GM19025 (cell line): Measurements from ENCODE around the gene SP9.
A peak's percentile ranks its signal among the peaks of the same experiment; 100 is the strongest.

ENCODE experiments used
- ATAC-seq: cut with Tn5 transposase; IDR thresholded peaks from one replicate; pipeline ENCODE4 v1.9.1; 2021; ENCODE audit warnings: mild to moderate bottlenecking, low read depth, moderate library complexity; ENCODE audit not compliant: unreplicated experiment

SP9 gene

DNA sequence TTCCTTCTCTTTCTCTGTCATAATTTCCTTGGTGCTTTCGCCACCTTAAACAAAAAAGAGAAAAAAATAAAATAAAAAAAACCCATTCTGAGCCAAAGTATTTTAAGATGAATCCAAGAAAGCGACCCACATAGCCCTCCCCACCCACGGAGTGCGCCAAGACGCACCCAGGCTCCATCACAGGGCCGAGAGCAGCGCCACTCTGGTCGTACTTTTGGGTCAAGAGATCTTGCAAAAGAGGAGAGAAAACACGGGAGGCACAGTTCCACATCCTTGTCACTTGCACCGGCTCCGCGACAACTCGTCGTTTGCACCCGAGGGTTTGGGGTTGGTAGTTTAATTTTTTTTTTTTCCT, 1.8 kb upstream of the SP9 start:
- no peak for ATAC-seq

DNA sequence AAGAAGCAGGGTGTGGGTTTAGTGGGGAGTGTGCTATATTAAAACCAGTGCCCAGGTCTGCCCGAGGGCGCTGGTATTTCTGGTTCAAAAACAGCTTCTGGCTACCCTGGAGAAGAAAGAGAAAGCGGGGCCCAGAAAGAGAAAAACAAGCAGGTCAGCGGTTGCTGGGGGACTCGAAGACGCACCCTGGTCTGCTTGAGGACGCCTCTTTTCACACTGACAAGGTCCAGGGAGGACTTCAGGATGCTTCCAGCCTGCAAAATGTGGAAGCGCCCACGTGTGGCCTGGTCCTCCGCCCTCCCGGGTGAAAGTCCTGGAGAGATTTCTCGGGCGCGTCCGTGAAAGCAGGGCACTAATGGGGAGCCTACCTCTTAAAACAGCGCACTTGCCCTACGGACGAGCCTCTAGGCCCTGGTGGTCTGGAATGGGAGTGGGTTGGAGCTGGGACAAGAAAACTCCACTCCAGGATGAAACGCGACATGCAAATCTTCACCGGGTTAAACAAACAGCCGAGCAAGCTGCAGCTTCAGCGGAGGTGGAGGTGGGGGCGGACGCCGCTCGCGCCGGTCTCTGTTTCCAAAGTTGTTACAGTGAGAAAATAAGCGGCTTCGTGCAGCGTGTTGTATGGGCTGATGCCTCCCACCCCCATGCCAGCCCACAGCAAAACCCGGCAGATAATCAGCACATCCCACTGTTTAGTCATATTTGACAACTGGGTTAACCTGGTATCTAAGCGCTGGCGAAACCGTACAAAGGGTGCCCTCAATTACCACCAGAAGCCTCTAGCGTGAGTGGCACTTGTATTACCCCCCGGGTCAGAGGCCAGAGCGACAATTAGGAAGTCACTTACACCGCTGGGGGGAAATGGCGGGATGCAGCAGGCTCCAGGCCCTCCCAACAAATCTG, 1.1 kb upstream of the SP9 start:
- ATAC-seq, result no peak

DNA sequence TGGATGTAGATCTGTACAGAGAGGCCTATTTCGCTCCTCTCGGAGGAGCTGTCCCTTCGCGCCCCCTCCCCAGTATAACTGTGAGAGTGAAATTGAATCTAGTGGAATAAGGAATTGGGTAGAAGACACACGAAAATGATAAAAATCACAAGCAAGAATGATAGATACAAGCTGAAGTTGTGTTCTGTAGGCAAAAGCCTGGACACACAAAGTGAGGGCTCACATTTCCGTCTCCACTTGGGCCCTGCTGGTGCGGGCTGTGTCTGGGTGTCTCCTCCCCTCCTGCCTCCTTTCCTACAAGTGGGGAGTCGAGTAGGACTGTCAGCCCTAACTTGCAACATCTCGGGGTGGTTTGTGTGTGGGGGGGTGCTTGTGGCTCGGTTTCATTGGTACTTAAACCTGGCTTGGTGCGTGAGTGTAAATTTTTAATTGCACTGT, 457 bp upstream of the SP9 start:
- ATAC-seq, result no peak

DNA sequence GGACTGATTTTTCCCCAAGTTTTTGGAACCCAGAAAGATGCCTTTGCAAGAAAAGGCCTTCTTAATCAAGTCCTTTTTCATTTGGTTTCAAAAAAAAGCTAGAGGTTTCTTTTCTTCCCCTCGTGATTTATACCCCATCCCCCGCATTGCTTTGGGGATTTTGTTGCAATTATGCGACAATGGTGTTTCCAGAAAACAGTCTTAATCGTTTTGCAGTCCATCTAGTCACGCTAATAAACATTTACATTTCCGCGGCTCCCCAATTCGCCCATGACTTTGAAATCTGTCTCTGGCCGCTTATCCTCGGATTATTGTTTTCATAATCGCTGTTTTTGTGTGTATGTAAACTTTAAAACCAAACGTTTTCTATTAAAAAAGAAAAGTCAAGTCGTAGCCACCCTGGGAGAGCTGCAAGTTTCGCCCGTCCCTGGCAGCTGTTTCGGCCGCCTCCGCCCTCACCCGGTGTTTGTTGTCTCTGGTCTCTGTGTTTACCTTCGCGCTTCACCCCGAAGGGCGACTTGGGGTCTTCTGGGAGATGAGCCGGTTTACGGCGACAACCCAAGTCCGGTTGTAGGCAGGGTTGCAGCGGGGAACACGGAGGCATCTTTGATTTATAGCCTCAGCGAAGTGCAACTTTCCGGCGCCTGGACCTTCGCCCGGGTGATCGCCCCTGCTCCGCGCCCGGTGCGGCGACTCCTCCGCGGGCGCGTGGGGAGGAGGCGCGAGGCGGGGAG, 667 bp downstream of the SP9 start:
- no peak for ATAC-seq

DNA sequence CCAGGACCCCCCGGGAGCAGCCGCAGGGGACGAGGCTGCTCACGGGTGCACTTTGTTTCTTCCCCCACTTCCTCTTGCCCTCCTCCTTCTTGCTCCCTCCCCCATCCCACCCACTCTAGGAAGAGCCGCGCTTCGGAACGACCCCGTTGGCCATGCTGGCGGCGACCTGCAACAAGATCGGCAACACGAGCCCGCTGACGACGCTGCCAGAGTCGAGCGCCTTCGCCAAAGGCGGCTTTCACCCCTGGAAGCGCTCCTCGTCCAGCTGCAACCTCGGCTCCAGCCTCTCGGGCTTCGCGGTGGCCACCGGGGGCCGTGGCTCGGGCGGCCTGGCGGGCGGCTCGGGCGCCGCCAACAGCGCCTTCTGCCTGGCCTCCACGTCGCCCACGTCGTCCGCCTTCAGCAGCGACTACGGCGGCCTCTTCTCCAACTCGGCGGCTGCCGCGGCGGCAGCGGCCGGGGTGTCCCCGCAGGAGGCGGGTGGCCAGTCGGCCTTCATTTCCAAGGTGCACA, 1.3 kb downstream of the SP9 start:
- ATAC-seq, result no peak

DNA sequence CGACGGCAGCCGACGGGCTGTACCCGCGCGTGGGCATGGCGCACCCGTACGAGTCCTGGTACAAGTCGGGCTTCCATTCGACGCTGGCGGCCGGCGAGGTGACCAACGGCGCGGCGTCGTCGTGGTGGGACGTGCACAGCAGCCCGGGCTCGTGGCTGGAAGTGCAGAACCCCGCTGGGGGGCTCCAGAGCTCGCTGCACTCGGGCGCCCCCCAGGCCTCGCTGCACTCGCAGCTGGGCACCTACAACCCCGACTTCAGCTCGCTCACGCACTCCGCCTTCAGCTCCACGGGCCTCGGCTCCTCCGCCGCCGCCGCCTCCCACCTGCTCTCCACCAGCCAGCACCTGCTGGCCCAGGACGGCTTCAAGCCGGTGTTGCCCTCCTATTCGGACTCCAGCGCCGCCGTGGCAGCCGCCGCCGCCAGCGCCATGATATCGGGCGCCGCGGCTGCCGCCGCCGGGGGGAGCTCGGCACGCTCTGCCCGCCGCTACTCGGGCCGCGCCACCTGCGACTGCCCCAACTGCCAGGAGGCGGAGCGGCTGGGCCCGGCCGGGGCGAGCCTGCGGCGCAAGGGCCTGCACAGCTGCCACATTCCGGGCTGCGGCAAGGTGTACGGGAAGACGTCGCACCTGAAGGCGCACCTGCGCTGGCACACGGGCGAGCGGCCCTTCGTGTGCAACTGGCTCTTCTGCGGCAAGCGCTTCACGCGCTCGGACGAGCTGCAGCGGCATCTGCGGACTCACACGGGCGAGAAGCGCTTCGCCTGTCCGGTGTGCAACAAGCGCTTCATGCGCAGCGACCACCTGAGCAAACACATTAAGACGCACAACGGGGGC, 2.0 kb downstream of the SP9 start:
- peak; percentile 47 for ATAC-seq

DNA sequence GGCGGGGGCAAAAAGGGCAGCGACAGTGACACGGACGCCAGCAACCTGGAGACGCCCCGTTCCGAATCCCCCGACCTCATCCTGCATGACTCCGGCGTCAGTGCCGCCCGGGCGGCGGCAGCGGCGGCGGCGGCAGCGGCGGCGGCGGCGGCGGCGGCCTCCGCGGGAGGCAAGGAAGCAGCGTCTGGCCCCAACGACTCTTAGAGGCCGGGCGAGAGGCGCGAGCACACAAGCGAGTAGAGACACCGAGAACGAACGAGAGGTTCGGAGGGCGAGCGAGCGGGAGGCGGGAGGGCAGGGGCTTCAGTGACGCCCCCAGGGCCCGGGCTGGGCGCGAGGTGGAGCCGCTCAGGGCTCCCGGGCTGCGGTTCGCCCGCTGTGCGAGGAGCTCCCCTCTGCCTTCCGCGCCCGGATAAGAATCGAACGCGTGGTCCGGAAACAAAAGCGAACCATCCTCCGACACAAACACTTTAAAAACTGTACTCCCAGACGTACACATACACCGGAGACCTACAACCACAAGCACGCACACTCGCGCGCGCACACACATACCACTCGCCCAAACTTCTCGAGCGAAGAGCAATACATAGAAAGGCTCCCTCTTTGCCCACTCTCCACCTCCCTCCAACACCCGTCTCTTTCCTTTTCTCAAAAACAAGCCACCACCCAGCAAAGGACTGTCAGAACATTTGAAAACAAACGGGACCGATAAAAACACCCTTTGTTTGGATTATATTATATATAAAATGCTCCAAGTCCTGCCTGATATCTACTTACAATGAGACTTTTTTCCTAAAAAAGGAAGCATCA, 2.8 kb downstream of the SP9 start:
- ATAC-seq, result peak; percentile 26

DNA sequence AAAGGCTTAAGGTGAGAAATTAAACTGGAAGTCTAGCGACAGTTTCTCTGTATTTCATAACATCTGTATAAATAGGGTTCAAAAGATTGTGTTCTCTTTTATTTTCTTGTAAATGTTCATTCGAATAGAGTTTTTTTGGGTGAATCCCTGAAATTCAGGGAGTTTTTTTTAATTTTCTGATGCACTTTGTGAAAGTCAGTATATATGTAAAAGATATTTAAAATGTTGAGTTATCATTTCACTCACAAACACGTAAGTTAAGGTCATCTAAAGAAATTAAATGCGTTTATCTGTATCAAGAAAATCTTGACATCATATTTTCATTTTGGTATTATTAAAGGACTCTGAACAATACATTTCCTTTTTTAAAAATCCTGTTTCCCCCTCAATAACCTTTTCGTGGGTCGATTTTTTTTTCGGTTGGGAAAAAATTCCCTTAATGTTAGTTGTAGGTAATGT, 3.4 kb downstream of the SP9 start:
- no peak for ATAC-seq

DNA sequence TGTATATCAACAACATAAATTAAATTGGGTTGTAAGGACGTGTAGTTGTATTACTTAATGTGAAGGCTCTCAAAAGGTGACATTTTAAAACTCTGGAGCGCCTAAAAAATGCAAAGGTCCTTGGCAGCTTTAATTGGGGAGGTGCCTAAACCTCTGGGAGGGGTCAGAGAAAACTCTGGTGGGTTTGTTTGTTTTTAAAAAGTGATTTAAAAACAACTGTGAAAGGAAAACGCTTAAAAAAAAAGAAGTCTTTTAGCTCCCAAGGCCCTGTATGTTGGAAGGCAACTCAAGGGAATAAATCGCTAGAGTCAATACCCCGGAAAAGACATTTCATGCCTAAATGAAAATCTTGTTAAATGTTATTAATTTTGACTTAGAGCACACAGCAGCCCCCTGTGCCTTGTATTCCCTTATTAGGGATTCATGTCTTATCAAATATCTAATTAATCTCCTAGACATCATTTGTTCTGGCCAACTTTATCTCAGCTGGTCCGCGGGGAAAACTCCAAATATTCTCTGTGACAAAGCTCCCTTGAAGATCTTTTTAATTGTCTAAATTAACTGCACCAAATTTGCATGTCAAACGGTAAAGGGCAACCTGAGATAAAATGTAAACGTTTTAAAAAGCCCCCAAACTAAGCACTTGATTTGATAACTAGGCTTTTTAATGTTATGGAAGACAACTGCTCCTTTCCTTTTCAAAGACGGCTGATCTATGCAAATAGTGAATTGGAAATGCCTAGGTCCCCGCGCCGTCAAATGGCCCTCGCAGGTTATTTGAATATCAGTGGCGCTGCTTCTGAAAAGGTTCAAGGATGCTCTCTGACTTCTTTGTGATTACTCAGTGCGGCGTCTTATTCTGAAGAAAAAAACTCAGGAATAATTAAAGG, 4.2 kb downstream of the SP9 start:
- ATAC-seq, result no peak

DNA sequence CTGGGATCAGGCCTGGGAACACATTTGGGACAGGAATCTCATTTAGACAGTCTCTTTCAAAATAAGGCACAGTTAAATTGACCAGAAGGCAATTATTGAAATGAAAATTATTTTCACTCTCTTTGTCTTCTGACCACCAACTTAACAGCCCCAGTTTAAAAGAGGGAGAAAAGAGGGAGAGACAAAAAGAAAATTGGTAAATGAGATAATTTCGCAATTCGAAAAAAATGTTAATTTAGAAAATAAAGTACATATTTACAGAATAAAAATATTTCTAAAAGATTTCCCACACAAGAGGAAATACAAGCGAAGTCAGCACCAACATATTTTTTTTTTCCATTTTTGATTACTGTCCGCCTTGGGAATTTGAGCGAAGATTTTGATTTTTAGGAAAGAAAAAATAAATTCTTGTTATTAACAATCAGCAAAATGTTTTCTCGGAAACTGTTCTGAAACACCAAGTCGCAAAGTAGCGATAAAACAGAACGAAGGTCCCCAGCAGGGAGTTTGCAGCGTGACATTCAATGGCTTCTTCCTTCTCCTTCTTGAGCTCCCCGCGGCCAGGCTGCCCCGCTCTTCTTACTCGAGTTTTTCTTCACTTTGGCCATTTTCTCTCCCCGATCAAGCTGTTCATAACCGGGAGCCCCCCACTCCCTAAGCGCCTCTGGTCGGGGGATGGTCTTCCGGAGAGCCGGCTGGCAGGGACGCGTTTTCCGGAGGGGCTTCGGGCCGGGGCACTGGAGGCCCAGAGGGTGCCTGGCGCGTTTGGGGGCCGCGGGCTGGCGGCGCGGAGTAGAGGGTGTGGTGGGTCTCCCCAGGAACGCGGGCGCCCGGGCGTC, 5.0 kb downstream of the SP9 start:
- ATAC-seq, result no peak

DNA sequence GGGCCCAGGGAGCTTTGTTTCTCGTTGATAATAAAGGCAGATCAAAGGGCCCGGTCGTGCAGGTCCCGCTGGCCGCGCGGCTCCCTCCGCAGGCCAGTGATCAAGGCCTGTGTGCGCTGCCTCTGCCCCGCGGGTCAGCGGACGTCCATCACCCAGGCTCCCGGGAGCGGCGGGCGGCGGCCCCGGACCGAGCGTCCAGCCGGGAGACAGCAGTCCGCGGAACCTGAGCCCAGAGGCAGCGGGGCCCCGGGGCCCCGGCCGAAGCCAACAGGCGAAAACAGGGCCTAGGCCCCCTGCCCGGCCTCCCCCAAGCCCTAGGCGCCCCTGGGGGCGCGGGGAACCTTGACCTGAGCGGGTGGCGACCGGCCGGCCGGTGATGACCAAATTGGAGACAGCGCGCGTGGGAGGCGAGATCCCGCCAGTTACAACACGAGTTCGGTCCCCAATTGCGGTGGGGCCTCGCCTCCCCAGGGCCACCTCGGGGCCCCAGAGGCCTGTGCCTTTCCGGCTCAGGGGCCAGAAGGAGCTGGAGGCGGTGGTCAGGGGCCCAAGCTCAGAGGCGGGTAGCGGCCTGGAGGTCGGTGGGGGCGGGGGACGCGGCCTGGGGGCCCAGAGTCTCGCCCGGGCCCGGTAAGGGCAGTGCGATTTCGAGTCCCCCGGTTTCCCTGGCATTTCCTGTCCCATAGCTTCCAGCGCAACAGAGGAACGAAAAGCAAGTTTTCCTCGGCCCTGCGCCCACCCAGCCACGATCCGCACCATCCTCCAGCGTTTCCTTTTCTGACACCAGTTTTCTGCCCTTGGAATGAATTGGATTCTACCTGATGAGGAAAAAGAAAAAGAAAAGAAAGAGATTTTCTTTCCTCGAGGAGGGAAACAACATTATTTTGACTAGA, 5.9 kb downstream of the SP9 start:
- no peak for ATAC-seq

DNA sequence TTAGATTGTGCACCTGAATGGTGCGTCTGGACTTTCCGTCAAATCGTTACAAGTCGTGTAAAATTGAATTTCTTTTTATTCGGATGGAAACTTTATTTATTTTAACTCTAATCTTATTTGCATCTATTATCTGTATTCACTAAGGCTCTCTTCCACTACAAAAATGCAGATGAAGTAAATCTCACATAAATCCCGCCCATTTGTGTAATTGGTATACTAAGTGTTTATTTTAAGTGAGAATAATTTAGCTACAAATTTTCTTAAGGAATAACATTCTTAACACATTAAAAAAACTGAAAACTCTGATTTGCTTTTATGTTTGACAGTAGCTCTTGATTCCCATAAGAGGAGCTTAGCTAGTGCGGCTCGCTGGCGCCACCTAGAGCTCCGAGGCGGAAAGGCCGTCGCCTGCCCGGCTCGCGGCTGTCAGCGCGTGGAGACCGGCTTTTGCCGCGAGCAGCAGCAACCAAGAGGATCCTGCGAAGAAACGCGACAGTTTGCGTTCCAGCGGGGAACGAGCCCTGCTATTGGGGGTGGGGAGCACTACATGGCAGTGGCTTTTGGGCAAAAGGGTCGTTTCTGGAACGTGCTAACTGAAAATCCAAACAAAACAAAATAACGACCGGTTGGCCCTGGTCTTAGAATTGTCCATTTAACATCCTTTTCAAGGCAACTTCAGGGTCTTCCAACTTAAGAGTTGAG, 6.7 kb downstream of the SP9 start:
- peak; percentile 39 for ATAC-seq

DNA sequence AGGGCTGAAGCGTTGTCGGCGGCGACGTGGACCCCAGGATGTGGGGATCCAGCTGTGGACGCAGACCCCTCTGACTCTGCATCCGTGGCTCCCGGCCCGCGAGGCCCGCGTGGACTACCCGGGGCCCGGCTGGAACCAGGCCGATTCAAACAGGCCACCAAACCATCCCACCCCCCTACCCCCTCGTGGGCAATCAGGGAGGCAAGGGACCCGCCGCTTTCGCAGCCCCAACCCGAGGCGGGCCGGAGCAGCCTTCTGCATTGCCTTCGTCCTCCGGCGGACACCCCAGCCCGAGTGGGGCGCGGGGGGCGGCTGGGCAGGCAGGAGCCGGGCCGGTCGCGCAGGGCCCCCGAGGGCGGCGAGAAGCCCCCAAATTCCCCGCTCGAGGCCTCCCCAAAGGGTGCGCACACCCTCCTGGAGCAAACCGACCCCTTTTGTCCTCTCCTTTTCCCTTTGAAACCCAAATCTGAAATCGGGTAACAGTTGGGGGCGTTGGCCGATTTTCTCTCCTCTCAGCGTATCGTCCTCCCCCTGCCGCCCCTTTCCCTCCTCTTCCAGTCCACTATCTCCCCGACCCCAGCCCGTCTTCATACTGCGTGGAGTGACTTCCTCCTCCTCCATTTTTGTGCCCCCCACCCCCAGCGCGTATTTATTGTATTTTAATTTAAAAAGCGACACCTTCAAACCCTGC, 7.4 kb downstream of the SP9 start:
- no peak for ATAC-seq

DNA sequence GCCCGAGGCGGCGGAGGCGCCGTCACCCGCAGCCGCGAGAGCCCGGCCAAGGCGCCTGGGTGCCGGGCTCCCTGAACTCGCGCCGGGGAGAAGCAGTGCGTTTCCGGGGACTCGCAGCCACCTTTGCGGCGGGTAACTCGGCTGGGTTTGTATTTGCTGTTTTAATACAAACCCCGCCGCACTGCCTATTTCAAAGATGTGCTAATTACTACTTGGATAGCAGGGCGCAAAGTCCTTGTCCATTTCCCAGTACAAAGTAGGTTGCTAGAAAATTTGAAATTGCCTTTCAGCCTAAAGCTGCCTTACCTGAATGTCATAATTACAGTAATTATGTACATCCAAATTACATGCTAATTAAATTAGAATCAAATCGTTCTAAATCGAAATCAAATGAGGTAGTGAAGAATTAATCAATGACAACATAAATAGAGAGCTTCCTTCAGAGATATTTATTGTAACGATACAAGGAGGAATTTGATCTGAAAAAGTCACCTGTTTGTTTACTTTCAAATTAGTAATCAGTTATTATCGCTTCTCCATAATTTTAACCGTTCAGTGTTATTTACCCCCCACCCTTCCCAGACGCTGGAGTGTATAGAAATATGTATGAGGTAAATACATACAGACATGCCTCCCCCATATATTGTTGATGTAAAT, 8.1 kb downstream of the SP9 start:
- no peak for ATAC-seq

DNA sequence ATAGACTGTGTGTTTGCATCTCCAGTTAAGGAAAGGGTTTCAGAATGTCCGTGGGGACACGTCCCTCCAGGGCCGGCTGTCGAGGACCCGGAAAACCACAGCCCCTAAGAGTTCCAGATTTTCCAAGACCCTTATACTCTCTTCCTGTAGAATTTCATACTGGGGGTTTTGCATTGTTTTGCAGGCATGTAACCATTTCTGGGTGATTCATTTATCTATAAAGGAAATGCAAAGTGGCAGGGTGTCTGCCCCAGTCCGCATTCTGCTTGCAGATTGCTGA, 8.5 kb downstream of the SP9 start:
- ATAC-seq, result no peak
